ENCODE results near the gene ANO4. TPM values are rescaled to one million over a fixed set of nuclear protein-coding genes. Genes with fewer than 3 reads are reported as not detected.

ANO4 gene
- total RNA-seq, 2 donors from 2014 or later: 3.4 to 4.0 TPM

GRCh38 chr12:101010896-101011295 lies 216.3 kb downstream of the ANO4 start:
- H3K27ac ChIP-seq (ENCODE audit: low read depth, low read length): no peak overlapping the region
- H3K27me3 ChIP-seq (ENCODE audit: control insufficient read depth, insufficient read depth, low read length, poor library complexity, severe bottlenecking): no peaks in the 10 kb centered on the region
- H3K9ac ChIP-seq (ENCODE audit: extremely low read depth, low read length, poor library complexity, severe bottlenecking): no peak overlapping the region
- Mint-ChIP-seq H3K36me3 (ENCODE audit: low read depth) (no peaks in the 10 kb centered on the region), H3K4me3 (no peak overlapping the region), H3K9me3 (peaks cover 15% of the 10 kb centered on the region), H3K4me1 (no peaks in the 10 kb centered on the region), H3K27ac (no peak overlapping the region), H3K27me3 (ENCODE audit: insufficient read depth) (no peaks in the 10 kb centered on the region)
- no peak for TF ChIP-seq CTCF (conservative IDR thresholded peaks at IDR 0.05)
- 91 to 100% methylated on average over 1 of the region's 1 CpG for WGBS, 2 experiments (ENCODE audit: insufficient coverage in 1 of 2, insufficient read length in 1 of 2)
- no peaks in the 10 kb centered on the region for H3K4me1 ChIP-seq (ENCODE audit: control insufficient read depth, insufficient read depth, low read length)
- H3K9me3 ChIP-seq (ENCODE audit: control insufficient read depth, low read length): peaks cover 20% of the 10 kb centered on the region
- no peaks in the 10 kb centered on the region for H3K36me3 ChIP-seq (ENCODE audit: control insufficient read depth, insufficient read depth, low read length)
- H3K4me3 ChIP-seq (ENCODE audit: low read length): no peak overlapping the region
- no peak for DNase-seq

GRCh38 chr12:101013993-101014392 lies 219.4 kb downstream of the ANO4 start:
- no peaks in the 10 kb centered on the region for H3K27me3 Mint-ChIP-seq (ENCODE audit: insufficient read depth)
- no peak overlapping the region for H3K27ac Mint-ChIP-seq
- Histone ChIP-seq H3K9me3 (ENCODE audit: control insufficient read depth, low read length) (peaks cover 13% of the 10 kb centered on the region), H3K4me3 (ENCODE audit: low read length) (no peak overlapping the region), H3K4me1 (ENCODE audit: control insufficient read depth, insufficient read depth, low read length) (no peaks in the 10 kb centered on the region), H3K36me3 (ENCODE audit: control insufficient read depth, insufficient read depth, low read length) (no peaks in the 10 kb centered on the region), H3K27ac (ENCODE audit: low read depth, low read length) (no peak overlapping the region), H3K27me3 (ENCODE audit: control insufficient read depth, insufficient read depth, low read length, poor library complexity, severe bottlenecking) (no peaks in the 10 kb centered on the region), H3K9ac (ENCODE audit: extremely low read depth, low read length, poor library complexity, severe bottlenecking) (no peak overlapping the region)
- 87 to 90% methylated on average over 4 to 6 of the region's 6 CpGs for WGBS, 2 experiments (ENCODE audit: insufficient coverage in 1 of 2, insufficient read length in 1 of 2)
- DNase-seq: no peak
- H3K36me3 Mint-ChIP-seq (ENCODE audit: low read depth): no peaks in the 10 kb centered on the region
- TF ChIP-seq CTCF (conservative IDR thresholded peaks at IDR 0.05): no peak
- no peaks in the 10 kb centered on the region for H3K4me1 Mint-ChIP-seq
- no peak overlapping the region for H3K4me3 Mint-ChIP-seq
- peaks cover 11% of the 10 kb centered on the region for H3K9me3 Mint-ChIP-seq

GRCh38 chr12:101015044-101015443 lies 220.5 kb downstream of the ANO4 start:
- Mint-ChIP-seq H3K36me3 (ENCODE audit: low read depth) (no peaks in the 10 kb centered on the region), H3K27me3 (ENCODE audit: insufficient read depth) (no peaks in the 10 kb centered on the region), H3K4me1 (no peaks in the 10 kb centered on the region), H3K4me3 (no peak overlapping the region), H3K9me3 (peaks cover under 1% of the 10 kb centered on the region), H3K27ac (no peak overlapping the region)
- TF ChIP-seq CTCF (conservative IDR thresholded peaks at IDR 0.05): no peak
- H3K36me3 ChIP-seq (ENCODE audit: control insufficient read depth, insufficient read depth, low read length): no peaks in the 10 kb centered on the region
- no peaks in the 10 kb centered on the region for H3K4me1 ChIP-seq (ENCODE audit: control insufficient read depth, insufficient read depth, low read length)
- no peak for DNase-seq
- H3K27me3 ChIP-seq (ENCODE audit: control insufficient read depth, insufficient read depth, low read length, poor library complexity, severe bottlenecking): no peaks in the 10 kb centered on the region
- H3K9me3 ChIP-seq (ENCODE audit: control insufficient read depth, low read length): peaks cover 3% of the 10 kb centered on the region
- no peak overlapping the region for H3K9ac ChIP-seq (ENCODE audit: extremely low read depth, low read length, poor library complexity, severe bottlenecking)
- no peak overlapping the region for H3K4me3 ChIP-seq (ENCODE audit: low read length)
- 94 to 100% methylated on average over 1 to 2 of the region's 2 CpGs for WGBS, 2 experiments (ENCODE audit: insufficient coverage in 1 of 2, insufficient read length in 1 of 2)
- H3K27ac ChIP-seq (ENCODE audit: low read depth, low read length): no peak overlapping the region

Data from endodermal cell (in vitro differentiated cells).